ENCODE measurements around the gene CERS5.

Gene CERS5

GRCh38 chr12:50107416-50108268, 59.5 kb downstream of the CERS5 start:
- TF ChIP-seq, protein P1, sequence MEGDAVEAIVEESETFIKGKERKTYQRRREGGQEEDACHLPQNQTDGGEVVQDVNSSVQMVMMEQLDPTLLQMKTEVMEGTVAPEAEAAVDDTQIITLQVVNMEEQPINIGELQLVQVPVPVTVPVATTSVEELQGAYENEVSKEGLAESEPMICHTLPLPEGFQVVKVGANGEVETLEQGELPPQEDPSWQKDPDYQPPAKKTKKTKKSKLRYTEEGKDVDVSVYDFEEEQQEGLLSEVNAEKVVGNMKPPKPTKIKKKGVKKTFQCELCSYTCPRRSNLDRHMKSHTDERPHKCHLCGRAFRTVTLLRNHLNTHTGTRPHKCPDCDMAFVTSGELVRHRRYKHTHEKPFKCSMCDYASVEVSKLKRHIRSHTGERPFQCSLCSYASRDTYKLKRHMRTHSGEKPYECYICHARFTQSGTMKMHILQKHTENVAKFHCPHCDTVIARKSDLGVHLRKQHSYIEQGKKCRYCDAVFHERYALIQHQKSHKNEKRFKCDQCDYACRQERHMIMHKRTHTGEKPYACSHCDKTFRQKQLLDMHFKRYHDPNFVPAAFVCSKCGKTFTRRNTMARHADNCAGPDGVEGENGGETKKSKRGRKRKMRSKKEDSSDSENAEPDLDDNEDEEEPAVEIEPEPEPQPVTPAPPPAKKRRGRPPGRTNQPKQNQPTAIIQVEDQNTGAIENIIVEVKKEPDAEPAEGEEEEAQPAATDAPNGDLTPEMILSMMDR (IDR thresholded peaks at IDR 0.05; ENCODE audit: extremely low read depth, missing control alignments) = no peak

DNA sequence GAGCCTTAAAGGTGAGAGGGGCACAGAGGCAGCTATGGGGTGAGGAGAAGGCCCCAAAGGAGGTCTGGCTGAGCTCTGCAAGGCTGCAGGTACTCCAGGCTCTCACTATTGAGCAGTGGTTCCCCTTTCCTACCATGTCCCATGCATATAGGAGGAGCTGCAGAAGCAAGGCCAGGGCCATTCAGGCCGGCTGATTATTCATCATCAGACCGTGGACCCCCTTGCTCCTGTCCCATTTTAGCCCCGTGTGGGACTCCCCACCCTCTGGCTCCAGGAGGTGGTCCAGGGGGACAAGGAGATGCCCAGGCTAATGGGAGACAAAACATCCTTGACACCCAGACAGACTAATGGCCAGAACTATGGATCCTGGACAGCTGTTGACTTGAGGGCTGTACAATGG, 60.3 kb downstream of the CERS5 start:
- TF ChIP-seq, protein P1 (IDR thresholded peaks at IDR 0.05; ENCODE audit: extremely low read depth, missing control alignments) = no peak
- no peak for DNase-seq (ENCODE audit: low spot score)

More at GRCh38 chr12:50107416-50108268, 59.5 kb downstream of the CERS5 start:
- DNase-seq (ENCODE audit: low spot score) = no peak

- TF ChIP-seq, protein P1 (IDR thresholded peaks at IDR 0.05; ENCODE audit: extremely low read depth, missing control alignments) = no peak
- DNase-seq (ENCODE audit: low spot score) = no peak
These were observed 61.2 kb downstream of the CERS5 start for GRCh38 chr12:50105913-50106450.

DNA sequence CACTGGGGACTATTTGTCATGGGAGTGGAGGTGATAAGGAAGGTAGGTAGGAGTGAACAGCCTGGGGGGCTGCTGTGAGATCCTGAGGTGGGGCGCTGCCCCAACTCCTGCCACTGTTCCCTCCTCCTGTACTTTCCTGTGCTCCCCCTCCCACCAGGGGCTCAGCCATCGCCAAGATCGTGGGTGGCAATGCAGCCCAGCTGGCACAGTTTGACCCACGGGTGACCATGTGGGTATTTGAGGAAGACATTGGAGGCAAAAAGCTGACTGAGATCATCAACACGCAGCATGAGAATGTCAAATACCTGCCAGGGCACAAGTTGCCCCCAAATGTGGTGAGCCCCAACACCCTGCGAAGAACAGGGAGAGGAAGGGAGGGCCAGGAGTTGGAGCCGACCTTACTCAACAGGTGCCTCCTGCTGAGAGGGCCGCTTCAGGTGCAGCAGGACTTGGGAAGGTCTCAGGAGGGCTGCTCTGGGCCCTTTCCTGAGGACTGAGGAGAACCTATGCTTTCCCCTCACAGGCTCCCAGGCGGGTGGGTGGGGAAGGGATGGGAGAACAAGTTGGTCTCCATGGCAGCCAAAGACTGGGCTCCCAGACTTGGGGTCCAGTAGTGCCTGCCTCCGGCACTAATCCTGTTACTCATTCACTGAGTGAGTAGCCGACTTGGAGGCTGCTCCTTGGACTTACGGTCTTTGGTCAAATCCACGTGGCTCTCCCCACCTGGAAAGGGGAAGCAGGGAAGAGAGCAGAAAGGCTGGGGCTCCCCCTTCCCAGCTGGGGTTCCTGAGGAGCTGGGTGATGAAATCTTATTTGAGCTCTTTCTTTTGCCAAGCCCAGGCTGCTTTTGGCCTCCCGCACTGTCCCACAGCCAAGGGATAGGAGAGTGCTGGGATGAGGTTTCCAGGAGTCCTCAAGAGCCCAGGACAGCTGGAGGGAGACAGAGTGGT, 62.5 kb downstream of the CERS5 start:
- TF ChIP-seq, protein P1 (IDR thresholded peaks at IDR 0.05; ENCODE audit: extremely low read depth, missing control alignments) = no peak

DNA sequence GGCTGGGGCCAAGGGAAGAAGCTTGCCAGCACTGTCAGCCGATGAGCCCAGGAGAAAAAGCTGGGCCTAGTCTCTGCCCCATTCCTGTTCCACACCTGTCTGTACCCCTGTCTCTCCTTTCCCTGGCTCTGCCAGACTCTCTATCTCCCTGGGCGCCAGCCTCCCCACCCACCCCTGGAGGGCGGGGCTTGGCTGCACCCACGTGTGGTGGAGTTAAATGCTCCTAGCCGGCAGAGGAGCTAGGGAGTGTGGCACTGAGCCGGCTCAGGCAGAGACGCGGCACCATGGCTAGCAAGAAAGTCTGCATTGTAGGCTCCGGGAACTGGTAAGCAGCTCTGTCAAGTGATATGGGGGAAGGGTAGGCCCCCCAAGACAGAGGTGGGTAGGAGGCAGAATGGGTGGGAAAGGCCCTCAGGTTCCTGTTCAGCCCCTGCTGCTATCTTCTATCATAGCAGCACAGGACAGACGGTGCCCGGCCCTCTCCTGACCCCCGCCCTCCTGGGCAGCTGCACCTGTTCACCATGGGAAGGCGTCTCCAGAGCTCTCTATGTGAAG, 63.3 kb downstream of the CERS5 start, which contains the start of gene GPD1:
GPD1 (plus strand) TSS at position 242 of the 555 bp plus-strand sequence; CDS start at position 285, 43 bp downstream.
- TF ChIP-seq, protein P1 (IDR thresholded peaks at IDR 0.05; ENCODE audit: extremely low read depth, missing control alignments) = no peak
- DNase-seq (ENCODE audit: low spot score) = no peak

More for the DNA sequence above, 62.5 kb downstream of the CERS5 start:
- DNase-seq (ENCODE audit: low spot score) = no peak

GRCh38 chr12:50103351-50103750, 63.8 kb downstream of the CERS5 start:
- TF ChIP-seq, protein P1 (IDR thresholded peaks at IDR 0.05; ENCODE audit: extremely low read depth, missing control alignments) = no peak
- no peak for DNase-seq (ENCODE audit: low spot score)
